GM12892 (cell line): ENCODE measurements around the gene FOXQ1.

Experiments used
- POLR2A ChIP-seq: IDR thresholded peaks from 2 replicates; pipeline ENCODE4 v1.6.1; 2011; ENCODE audit warnings: low read depth, low read length, control low read depth
- TAF1 ChIP-seq: IDR thresholded peaks from 2 replicates; pipeline ENCODE4 v1.6.1; 2011; ENCODE audit warnings: low read depth, mild to moderate bottlenecking, control low read depth, low read length, borderline replicate concordance

DNA sequence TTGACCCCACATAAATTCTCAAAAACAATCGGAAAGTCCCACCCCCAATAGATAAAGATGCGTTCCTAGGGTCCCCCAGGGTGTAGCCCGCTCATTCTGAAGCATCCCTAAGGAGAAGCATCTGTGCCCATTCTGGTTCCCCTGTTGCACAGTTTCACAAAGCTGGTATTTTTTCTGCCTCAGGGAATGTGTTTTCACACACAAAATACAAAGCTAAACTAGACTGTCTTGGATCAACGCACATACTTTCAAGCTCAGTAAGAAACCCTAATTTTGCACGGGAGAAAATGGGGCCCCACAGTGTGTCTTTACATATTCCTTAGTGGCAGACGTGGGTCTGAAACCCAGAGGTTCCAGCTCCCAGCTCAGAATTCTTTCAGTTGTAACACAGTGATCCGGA is 6.1 kb downstream of the FOXQ1 start:
- no peak for TF ChIP-seq POLR2A
- TF ChIP-seq TAF1: no peak
